Glomerular visceral epithelial cell (primary cell): Measurements from ENCODE around the gene AGPAT3.

Source experiments
- DNase-seq: peaks from one replicate; pipeline ENCODE4 v3.0.0-alpha.2; 2016; ENCODE audit errors: extremely low spot score

Gene AGPAT3

GRCh38 chr21:43906585-43907370 lies 41.8 kb downstream of the AGPAT3 start:
- no peak for DNase-seq

- no peak for DNase-seq
These were observed 42.7 kb downstream of the AGPAT3 start for GRCh38 chr21:43907751-43908150.

DNA sequence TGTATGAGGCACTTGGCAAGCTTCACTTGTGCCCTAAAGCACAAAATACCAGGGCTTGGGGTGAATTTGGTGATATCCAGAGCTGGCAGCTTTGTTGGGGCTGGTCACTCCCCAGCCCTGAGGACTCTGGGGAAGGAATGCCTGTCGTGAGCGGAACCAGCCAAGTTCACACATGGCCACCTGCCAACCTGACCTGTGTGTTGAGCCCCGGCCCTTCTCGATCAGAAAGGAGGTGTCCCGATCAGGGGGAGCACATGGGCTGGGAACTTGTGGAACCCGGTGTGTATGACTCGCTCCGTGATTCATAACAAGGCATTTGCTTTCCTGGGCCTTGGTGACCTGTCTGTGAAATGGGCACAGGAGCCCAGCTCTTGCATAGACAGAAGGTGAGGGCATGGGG lies 43.1 kb downstream of the AGPAT3 start:
- DNase-seq, result no peak

DNA sequence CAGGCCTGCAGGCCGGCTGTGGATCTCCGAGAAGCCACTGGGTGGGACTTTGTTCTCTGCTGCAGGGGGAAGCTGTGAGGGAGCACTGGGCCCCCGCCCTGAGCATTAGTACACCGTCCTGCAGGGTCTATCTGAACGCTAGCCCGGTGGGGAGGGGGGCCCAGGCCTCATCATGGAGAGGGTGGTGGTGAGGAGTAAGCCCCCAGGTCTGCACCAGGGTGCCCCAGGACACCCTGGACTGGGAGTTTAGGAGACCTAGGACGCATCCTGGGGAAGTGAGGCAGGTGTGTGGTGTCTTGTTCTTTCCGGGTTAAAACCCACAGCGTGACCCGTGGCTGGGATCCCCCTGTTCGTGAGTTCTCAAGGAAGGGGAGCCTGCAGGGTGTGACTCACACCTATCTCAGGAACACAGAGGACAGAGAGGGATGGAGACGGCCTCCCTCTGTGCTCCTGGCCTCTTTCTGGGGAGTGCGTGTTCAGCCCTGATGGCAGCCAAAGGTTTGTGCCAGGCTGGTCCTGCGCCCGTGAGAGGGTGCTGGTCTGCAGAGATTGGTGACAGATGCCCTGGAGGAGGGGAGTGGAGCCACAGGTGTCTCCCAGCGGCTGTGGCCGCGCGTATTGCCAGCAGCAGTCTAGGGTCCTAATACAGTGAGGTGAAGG lies 44.8 kb downstream of the AGPAT3 start:
- no peak for DNase-seq

GRCh38 chr21:43910460-43910859 lies 45.4 kb downstream of the AGPAT3 start:
- DNase-seq, result no peak

DNA sequence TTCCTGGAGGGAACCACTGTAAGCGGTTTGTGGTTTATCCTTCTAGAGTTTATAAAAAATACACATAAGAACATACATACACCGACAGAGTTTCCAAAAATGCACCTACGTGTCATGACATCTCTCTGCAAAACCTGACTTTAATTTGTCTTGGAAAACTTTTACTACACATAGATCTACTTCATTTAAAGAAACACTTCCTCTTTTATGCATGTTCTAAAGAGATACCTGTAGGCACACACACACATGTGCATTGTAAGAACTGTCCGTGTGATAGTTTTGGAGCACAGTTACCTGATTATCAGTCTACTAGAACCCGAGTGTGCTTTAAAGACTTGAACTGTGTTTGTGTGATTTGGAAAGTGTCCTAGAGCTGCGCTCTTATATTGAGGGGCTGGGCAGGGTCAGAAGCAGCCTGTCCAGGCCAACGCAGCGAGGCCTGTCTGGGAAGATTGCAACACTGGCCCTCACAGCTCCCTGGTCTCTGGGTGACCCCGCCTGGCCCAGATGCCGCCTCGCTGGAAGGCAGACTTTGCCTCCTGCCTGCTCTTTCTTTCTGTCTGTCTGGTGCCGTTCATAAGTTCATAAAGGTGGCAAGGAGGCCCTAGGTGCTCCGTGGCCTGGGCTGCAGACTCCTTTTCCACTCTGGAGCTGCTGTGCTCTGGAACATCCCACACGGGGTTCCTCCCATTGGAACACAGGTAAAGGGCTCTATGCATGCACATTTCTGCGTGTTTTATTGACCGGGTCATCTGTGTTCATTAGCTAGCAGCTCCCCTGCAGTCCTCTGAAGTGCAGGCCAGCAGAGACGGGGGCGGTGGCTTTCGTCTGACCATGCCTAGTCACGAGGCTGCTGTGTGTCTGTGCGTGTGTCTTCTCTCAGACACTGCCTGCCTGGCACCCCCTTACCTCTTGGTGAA lies 46.3 kb downstream of the AGPAT3 start:
- no peak for DNase-seq

DNA sequence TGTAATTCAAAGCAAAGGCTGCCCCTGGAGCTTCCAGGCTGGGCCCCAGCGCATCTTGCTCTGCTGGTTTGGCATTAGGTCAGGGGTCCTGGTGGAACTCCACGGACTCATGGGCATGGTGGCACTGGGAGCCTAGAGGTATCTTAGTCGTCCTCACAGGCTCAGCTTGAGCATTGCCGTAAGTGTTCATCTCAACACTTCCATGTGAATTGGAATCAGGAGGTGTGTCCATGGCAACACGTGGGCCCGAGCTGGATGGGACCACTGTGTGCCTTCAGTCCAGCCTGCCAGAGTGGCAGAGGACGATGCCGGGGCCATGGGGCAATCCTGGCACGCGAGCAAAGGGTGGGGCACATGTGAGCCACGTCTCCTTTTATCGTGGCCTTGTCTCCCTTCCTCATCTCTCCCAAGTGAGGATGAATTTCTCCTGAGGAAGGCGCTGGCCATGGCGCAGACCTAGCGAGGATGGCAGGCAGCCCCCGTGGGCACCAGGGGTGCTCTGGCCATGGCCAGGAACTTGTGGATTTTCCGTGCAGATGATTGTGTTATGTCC lies 47.0 kb downstream of the AGPAT3 start:
- no peak for DNase-seq

DNA sequence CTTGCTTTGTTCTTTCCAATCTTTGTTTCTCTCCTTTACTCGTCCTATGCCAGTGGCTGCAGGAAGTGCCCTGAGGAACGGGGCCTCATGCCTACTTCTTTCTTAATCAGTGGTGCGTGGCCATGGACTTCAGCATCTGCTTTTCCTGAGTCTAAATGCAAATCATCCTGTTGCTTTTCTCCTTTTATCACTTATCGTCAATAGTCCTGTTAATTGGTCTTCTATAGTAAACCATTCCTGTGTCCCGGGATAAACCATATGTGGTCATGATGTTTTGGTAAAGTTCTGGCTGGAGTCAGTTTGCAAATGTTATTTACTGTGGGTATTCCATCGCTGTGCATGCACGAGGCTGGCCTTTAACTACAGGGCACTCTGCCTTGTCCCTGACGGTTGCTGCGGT lies 47.5 kb downstream of the AGPAT3 start:
- no peak for DNase-seq

DNA sequence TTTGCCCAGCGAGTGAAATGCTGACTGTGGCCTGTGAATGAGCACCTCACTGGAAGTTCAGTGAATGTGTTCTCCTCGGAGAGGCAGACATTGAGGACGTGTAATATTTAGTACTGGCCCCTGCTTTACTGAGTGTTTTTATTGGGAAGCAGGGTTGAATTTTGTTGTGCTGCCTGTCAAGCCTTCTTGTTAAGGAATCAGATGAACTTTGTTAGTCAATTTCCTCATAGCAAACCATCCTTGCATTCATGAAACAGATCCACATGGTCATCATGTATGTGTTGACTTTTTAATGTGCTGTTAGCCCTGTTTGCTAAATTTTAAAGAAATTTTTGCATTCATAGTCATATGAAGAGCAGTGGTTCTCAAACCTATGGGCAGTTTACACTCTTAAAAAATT lies 47.9 kb downstream of the AGPAT3 start:
- no peak for DNase-seq

GRCh38 chr21:43913928-43914327 lies 48.9 kb downstream of the AGPAT3 start:
- no peak for DNase-seq

- no peak for DNase-seq
These were observed 51.1 kb downstream of the AGPAT3 start for GRCh38 chr21:43916076-43916475.

- DNase-seq, result no peak
These were observed 51.9 kb downstream of the AGPAT3 start for GRCh38 chr21:43916691-43917514.

GRCh38 chr21:43917515-43918384 lies 52.7 kb downstream of the AGPAT3 start:
- no peak for DNase-seq

GRCh38 chr21:43918385-43918947 lies 53.4 kb downstream of the AGPAT3 start:
- DNase-seq, result no peak

DNA sequence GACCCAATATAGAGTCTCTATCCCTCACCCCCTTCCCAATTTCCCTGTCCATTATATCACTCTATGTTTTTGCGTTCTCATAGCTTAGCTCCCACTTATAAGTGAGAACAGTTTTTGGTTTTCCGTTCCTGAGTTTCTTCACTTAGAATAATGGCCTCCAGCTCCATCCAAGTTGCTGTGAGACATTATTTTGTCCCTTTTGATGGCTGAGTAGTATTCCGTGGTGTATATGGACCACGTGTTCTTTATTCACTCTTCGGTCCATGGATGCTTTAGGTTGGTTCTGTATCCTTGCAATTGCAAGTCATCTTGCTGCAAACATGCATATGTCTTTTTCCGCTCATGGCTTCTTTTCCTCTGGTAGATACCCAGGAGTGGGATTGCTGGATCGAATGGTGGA lies 54.3 kb downstream of the AGPAT3 start:
- no peak for DNase-seq

- DNase-seq, result peak; percentile 44
These were observed 55.1 kb downstream of the AGPAT3 start for GRCh38 chr21:43919871-43920801.

GRCh38 chr21:43921571-43921978 lies 56.6 kb downstream of the AGPAT3 start:
- DNase-seq, result no peak
